HepG2 (cell line): Measurements from ENCODE around the gene TMEM266. TPM values are rescaled to one million over a fixed set of nuclear protein-coding genes. Genes with fewer than 3 reads are reported as not detected.

Experiments used
- ATAC-seq: fragments of 200-7000 bp; cut with Tn5 transposase; 3 replicates; pipeline ENCODE4 v1.9.1; 2020; ENCODE audit warnings: mild to moderate bottlenecking, moderate library complexity
- BruUV-seq: library from RNA; stranded (reverse); fragments of 400-500 nt; replicated peaks from 2 replicates; lab custom pipeline; 2021; lab: Mats Ljungman, UMichigan
- CTCF ChIA-PET: fragments of 300-600 bp; formaldehyde crosslinking; extraction: SDS; loops from one replicate; lab custom pipeline; 2021; ENCODE audit warnings: low total read pairs, inconsistent platforms, low intra/inter-chr PET ratio; lab: Yijun Ruan, JAX
- POLR2A ChIA-PET: fragments of 350-600 bp; sonication (Branson Sonifier 250); formaldehyde crosslinking; loops from one replicate; lab custom pipeline; 2020; ENCODE audit warnings: antibody characterized with exemption, inconsistent platforms; lab: Yijun Ruan, JAX
- DNase-seq: peaks from one replicate; pipeline ENCODE4 v3.0.0-alpha.2; 2015; ENCODE audit warnings: low spot score
- FAIRE-seq: peaks from 3 replicates; lab custom pipeline; 2011; peaks lifted over from hg19 to GRCh38; lab: Jason Lieb, UNC
- H2AFZ ChIP-seq: one replicate; pipeline ENCODE4 v1.6.1; 2011; ENCODE audit warnings: low read length, inconsistent platforms
- H3K27ac ChIP-seq: fragments of 300-600 bp; 3 replicates; pipeline ENCODE4 v1.8.0; 2011; ENCODE audit warnings: mixed run types, mild to moderate bottlenecking, mixed read lengths, low read length, inconsistent platforms; ENCODE audit not compliant: insufficient read depth; ENCODE audit errors: extremely low read length
- H3K27me3 ChIP-seq, 2 experiments: fragments of 200-600 bp in 1 of 2; 2 replicates in 1 of 2; 3 replicates in 1 of 2; pipeline versions ENCODE4 v1.6.0 to v1.8.0; 2011; ENCODE audit warnings: low read length in 2 of 2, mild to moderate bottlenecking in 2 of 2, moderate library complexity in 2 of 2, inconsistent platforms in 1 of 2; ENCODE audit not compliant: insufficient read depth in 2 of 2, control insufficient read depth in 1 of 2
- H3K36me3 ChIP-seq, 2 experiments: fragments of 200-600 bp in 1 of 2; replicated peaks in 1 of 2; 2 replicates in 1 of 2; 3 replicates in 1 of 2; pipeline versions ENCODE4 v1.5.1 to v1.8.0; 2011; ENCODE audit warnings: low read length in 2 of 2, inconsistent platforms in 1 of 2; ENCODE audit not compliant: insufficient read depth in 2 of 2, control insufficient read depth in 1 of 2
- H3K4me1 ChIP-seq: 2 replicates; pipeline ENCODE4 v1.5.1; 2012; ENCODE audit warnings: low read length, inconsistent platforms; ENCODE audit not compliant: insufficient read depth
- H3K4me2 ChIP-seq: 2 replicates; pipeline ENCODE4 v1.6.0; 2011; ENCODE audit warnings: low read depth, low read length, inconsistent platforms
- H3K4me3 ChIP-seq, 3 experiments: fragments of 200-600 bp in 1 of 3; sonication (generic), shearing (Covaris generic) in 1 of 3; replicated peaks in 1 of 3; 2 replicates each; pipeline ENCODE4 v1.5.1; 2011 to 2016; ENCODE audit warnings: low read length in 3 of 3, inconsistent platforms in 2 of 3, low read depth in 2 of 3, mild to moderate bottlenecking in 2 of 3, control low read depth in 1 of 3, mixed read lengths in 1 of 3; ENCODE audit not compliant: insufficient read depth in 1 of 3
- H3K79me2 ChIP-seq: one replicate; pipeline ENCODE4 v1.6.1; 2011; ENCODE audit warnings: low read length, inconsistent platforms; ENCODE audit not compliant: insufficient read depth
- H3K9ac ChIP-seq: 2 replicates; pipeline ENCODE4 v1.6.0; 2011; ENCODE audit warnings: mild to moderate bottlenecking, low read depth, low read length, inconsistent platforms; ENCODE audit not compliant: insufficient read depth
- H3K9me3 ChIP-seq: 2 replicates; pipeline ENCODE4 v1.5.1; 2012; ENCODE audit warnings: mild to moderate bottlenecking, low read length
- H4K20me1 ChIP-seq: 2 replicates; pipeline ENCODE4 v1.6.0; 2011; ENCODE audit warnings: inconsistent platforms, mild to moderate bottlenecking, low read length, moderate library complexity; ENCODE audit not compliant: insufficient read depth
- DMAP1 ChIP-seq: IDR thresholded peaks from 2 replicates; pipeline ENCODE4 v1.6.1; 2016
- FIP1L1 ChIP-seq: fragments of 200-400 bp; formaldehyde crosslinking; IDR thresholded peaks from 2 replicates; pipeline ENCODE4 v1.6.1; 2018; ENCODE audit warnings: low read depth, mild to moderate bottlenecking, low read length, moderate library complexity, borderline replicate concordance; ENCODE audit not compliant: insufficient read depth
- MXD3 ChIP-seq: IDR thresholded peaks from 2 replicates; pipeline ENCODE4 v1.6.1; 2016; ENCODE audit warnings: mild to moderate bottlenecking, missing biosample characterization, missing genetic modification reagents
- SALL1 ChIP-seq: sonication (generic); formaldehyde crosslinking; IDR thresholded peaks from 2 replicates; pipeline ENCODE4 v1.8.0; 2022; ENCODE audit warnings: mild to moderate bottlenecking, missing genetic modification reagents
- SCMH1 ChIP-seq: sonication (generic); formaldehyde crosslinking; IDR thresholded peaks from 2 replicates; pipeline ENCODE4 v1.9.0; 2021; ENCODE audit warnings: missing genetic modification reagents, mild to moderate bottlenecking, borderline replicate concordance
- SETDB1 ChIP-seq: sonication (generic); formaldehyde crosslinking; IDR thresholded peaks from 2 replicates; pipeline ENCODE4 v1.5.1; 2020; ENCODE audit warnings: missing genetic modification reagents, mild to moderate bottlenecking, borderline replicate concordance
- SIX4 ChIP-seq: sonication (generic); formaldehyde crosslinking; IDR thresholded peaks from 2 replicates; pipeline ENCODE4 v1.4.0; 2020; ENCODE audit warnings: missing genetic modification reagents
- SOX5 ChIP-seq: IDR thresholded peaks from 2 replicates; pipeline ENCODE4 v1.6.1; 2016; ENCODE audit warnings: borderline replicate concordance
- SPEN ChIP-seq: sonication (generic); formaldehyde crosslinking; IDR thresholded peaks from 2 replicates; pipeline ENCODE4 v1.5.1; 2020; ENCODE audit warnings: low read depth, mild to moderate bottlenecking, missing genetic modification reagents
- ZMYM2 ChIP-seq: sonication (generic); formaldehyde crosslinking; IDR thresholded peaks from 2 replicates; pipeline ENCODE4 v1.8.0; 2022; ENCODE audit warnings: mild to moderate bottlenecking, missing genetic modification reagents
- ZNF292 ChIP-seq: sonication (generic); formaldehyde crosslinking; IDR thresholded peaks from 2 replicates; pipeline ENCODE4 v1.8.1; 2022; ENCODE audit warnings: mild to moderate bottlenecking, low read depth, missing genetic modification reagents, borderline replicate concordance
- ZNF3 ChIP-seq: IDR thresholded peaks from 2 replicates; pipeline ENCODE4 v1.7.0; 2017; ENCODE audit warnings: inconsistent platforms
- ZNF383 ChIP-seq: sonication (generic); formaldehyde crosslinking; IDR thresholded peaks from 2 replicates; pipeline ENCODE4 v1.4.0; 2020; ENCODE audit warnings: missing genetic modification reagents, mild to moderate bottlenecking, borderline replicate concordance
- WGBS: methylation state at CpG from one replicate; pipeline ENCODE4 v1.1.6; 2017; ENCODE audit warnings: low lambda C conversion rate; 5-methylcytosine and 5-hydroxymethylcytosine counted together
- in situ Hi-C: cut with HindIII; loops from 2 replicates; pipeline ENCODE4 v1.10.0; 2017; ENCODE audit warnings: low pct_unique_long_range_greater_than_20kb; ENCODE audit not compliant: extremely low pct_ligation_motif_present
- intact Hi-C: fragments of 100-400 bp; cut with micrococcal nuclease; formaldehyde crosslinking; loops from one replicate; pipeline ENCODE4 v1.10.0; 2022; ENCODE audit not compliant: unreplicated experiment
- polyA plus RNA-seq, 8 experiments: library from polyadenylated mRNA; depleted of rRNA in 3 of 8; stranded (reverse) in 7 of 8; unstranded in 1 of 8; fragments of >200 nt; fragmentation: Illumina TruSeq in 4 of 8; extraction: Trizol in 4 of 8; gene quantifications; 2 replicates each; pipeline versions ENCODE4 v1.2.1 to v1.2.3, GENCODE V29; 2011 to 2016; ENCODE audit warnings: low read depth in 4 of 8, missing spikeins in 1 of 8, mixed read lengths in 1 of 8; ENCODE audit not compliant: insufficient read depth in 1 of 8
- total RNA-seq, 5 experiments: library from RNA; depleted of rRNA; stranded (reverse); fragments of >200 nt; fragmentation: Illumina TruSeq; extraction: Trizol; gene quantifications; 2 replicates each; pipeline ENCODE4 v1.2.3, GENCODE V29; 2016; ENCODE audit warnings: low read depth in 1 of 5

Gene TMEM266
- total and polyA plus RNA-seq, 2 of the 13 experiments (the other 11 are each of a cell fraction or from before 2014, with no cell fraction given), result 0.04 TPM; not detected in 1

GRCh38 chr15:76253691-76254473 is 194.1 kb downstream of the TMEM266 start:
- in situ Hi-C loops, result no loop called here
- no TSS peak for BruUV-seq
- Histone ChIP-seq H3K79me2 (peaks cover 6% of the 10 kb centered on the region), H3K4me2 (no peak overlapping the region), H3K4me3 (no peak overlapping the region), H3K27ac (no peak overlapping the region), H4K20me1 (0 out of 2 replicates have a peak, but pooled peaks cover 3% of the 10 kb centered on the region), H3K27me3 (no peaks in the 10 kb centered on the region)
- TF ChIP-seq SETDB1 (CRISPR knock-in tag) (no peak), SPEN (CRISPR knock-in tag) (no peak), SIX4 (CRISPR knock-in tag) (no peak), SALL1 (CRISPR knock-in tag) (no peak), ZNF292 (no peak), DMAP1 (CRISPR knock-in tag) (no peak), FIP1L1 (no peak), ZMYM2 (CRISPR knock-in tag) (no peak), SOX5 (CRISPR knock-in tag) (no peak), ZNF3 (CRISPR knock-in tag) (no peak), MXD3 (no peak), ZNF383 (no peak), SCMH1 (CRISPR knock-in tag) (no peak)
- TF ChIP-seq, all 625 proteins: peak for 0
- Histone ChIP-seq H3K9ac (no peak overlapping the region), H3K9me3 (no peaks in the 10 kb centered on the region), H2AFZ (no peak overlapping the region), H3K4me1 (no peaks in the 10 kb centered on the region), H3K36me3 (peaks cover 7 to 40% of the 10 kb centered on the region in 2 experiments; a peak in 4 of 5 replicates)
- DNase-seq (no peak), ATAC-seq (no peak), FAIRE-seq (no peak)
- intact Hi-C loops, result no loop called here
- WGBS, result 100% methylated on average over 3 of the region's 3 CpGs
- POLR2A ChIA-PET, result no interaction called here
- CTCF ChIA-PET, result no interaction called here

Other genes starting within 250 kb of the TMEM266 start
- gene UBE2Q2, start 216.5 kb upstream of the TMEM266 start, total RNA-seq (2016; rRNA removed; fragmentation: Illumina TruSeq; extraction: Trizol), result 20.1 and 20.4 TPM in 2 replicates
- 10.6 and 11.4 TPM in 2 replicates for gene UBE2Q2, start 216.5 kb upstream of the TMEM266 start, polyA plus RNA-seq (2011; rRNA removed)
- 112 and 179 TPM in 2 replicates for gene FBXO22, start 156.1 kb upstream of the TMEM266 start, total RNA-seq (2016; rRNA removed; fragmentation: Illumina TruSeq; extraction: Trizol)
- 42.5 and 45.7 TPM in 2 replicates for gene FBXO22, start 156.1 kb upstream of the TMEM266 start, polyA plus RNA-seq (2011; rRNA removed)
- gene NRG4, start 47.6 kb upstream of the TMEM266 start, total RNA-seq (2016; rRNA removed; fragmentation: Illumina TruSeq; extraction: Trizol), result not detected in 2 replicates
- gene NRG4, start 47.6 kb upstream of the TMEM266 start, polyA plus RNA-seq (2011; rRNA removed), result 0.01 TPM in 1 of 2 replicates, not detected in the other